ENCODE data around the gene GRAMD4. TPM values are rescaled to one million over a fixed set of nuclear protein-coding genes. Genes with fewer than 3 reads are reported as not detected.
A peak's percentile ranks its signal among the peaks of the same experiment; 100 is the strongest.
"Not testable (repeated sequence)": the region's sequence is repeated elsewhere in the genome, so short reads cannot be mapped to it uniquely, and the experiment has no call there.

Gene GRAMD4
- total RNA-seq, 1 donor from 2014 or later = 71.4 TPM

DNA sequence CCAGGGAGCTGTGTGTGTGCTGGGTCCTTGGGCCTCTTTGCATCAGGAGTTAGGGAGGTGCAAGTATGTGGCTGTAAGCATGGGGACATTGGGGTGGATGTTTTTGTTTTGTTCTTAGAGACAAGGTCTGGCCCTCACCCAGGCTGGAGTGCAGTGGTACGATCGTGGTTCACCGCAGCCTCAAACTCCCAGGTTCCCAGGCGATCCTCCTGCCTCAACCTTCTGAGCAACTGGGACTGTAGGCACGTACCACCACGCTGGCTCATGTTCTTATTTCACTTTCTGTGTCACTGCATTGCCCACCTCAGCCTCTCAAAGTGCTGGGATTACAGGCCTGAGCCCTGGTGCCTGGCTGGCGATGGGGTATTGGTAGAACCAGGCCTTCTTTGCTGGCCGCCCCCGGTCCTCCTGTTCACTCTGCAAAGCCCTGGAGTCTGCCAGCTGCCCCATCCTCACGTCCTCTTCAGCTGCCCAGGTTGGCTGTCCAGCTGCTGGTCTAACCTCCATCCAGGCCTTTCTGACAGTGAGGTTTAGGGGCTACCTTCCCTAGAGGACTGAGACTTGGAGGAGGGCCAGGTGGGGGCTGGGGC lies 851 bp upstream of the GRAMD4 start:
- ATAC-seq (no peak), DNase-seq (no peak)
- H3K9me3 ChIP-seq = no peaks in the 10 kb centered on the region
- H3K36me3 ChIP-seq = no peaks in the 10 kb centered on the region
- intact Hi-C loops (cut with DNase I) = no loop called here
- no peaks in the 10 kb centered on the region for H3K27me3 ChIP-seq
- no peak overlapping the region for H3K27ac ChIP-seq
- no peak overlapping the region for H3K4me3 ChIP-seq
- H3K4me1 ChIP-seq = peaks cover 14% of the 10 kb centered on the region
- TF ChIP-seq, protein P1, sequence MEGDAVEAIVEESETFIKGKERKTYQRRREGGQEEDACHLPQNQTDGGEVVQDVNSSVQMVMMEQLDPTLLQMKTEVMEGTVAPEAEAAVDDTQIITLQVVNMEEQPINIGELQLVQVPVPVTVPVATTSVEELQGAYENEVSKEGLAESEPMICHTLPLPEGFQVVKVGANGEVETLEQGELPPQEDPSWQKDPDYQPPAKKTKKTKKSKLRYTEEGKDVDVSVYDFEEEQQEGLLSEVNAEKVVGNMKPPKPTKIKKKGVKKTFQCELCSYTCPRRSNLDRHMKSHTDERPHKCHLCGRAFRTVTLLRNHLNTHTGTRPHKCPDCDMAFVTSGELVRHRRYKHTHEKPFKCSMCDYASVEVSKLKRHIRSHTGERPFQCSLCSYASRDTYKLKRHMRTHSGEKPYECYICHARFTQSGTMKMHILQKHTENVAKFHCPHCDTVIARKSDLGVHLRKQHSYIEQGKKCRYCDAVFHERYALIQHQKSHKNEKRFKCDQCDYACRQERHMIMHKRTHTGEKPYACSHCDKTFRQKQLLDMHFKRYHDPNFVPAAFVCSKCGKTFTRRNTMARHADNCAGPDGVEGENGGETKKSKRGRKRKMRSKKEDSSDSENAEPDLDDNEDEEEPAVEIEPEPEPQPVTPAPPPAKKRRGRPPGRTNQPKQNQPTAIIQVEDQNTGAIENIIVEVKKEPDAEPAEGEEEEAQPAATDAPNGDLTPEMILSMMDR (IDR thresholded peaks at IDR 0.05) = no peak

DNA sequence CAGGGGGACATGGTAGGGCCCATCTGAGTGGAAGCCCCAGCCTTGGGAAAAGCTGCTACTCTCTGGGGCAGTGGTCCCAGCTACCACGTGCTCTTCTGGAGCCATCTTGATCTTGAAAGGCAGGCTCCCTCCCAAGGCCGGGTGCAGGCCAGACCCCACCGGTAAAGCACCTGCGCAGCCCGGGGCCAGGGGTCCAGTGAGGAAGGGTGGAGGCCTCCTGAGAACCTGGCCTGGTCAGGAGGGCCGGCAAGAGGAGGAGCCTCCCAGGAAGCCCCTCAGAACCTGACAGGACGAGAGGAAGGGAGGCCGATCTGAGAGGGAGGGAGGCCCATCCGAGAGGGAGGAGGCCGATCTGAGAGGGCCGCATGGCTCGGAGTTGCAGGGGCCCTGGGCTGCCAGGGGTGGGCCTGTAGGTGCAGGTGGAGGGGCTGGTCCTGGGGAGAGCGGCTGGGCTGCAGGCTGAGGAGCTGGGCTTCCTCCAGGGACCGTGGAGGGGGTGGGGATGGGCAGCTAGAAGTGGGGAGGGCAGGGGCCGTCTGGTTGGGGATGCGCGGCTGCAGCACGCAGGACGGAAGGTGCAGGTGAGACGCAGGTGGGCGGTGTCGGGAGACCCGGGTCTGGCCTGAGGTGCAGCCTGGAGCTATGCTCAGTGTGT lies 529 bp downstream of the GRAMD4 start:
- TF ChIP-seq, protein P1 (IDR thresholded peaks at IDR 0.05) = no peak
- Histone ChIP-seq H3K4me3 (no peak overlapping the region), H3K9me3 (no peaks in the 10 kb centered on the region), H3K4me1 (peaks cover 14% of the 10 kb centered on the region), H3K36me3 (no peaks in the 10 kb centered on the region), H3K27me3 (no peaks in the 10 kb centered on the region), H3K27ac (no peak overlapping the region)
- ATAC-seq (no peak), DNase-seq (no peak)
- intact Hi-C loops (cut with DNase I) = no loop called here

DNA sequence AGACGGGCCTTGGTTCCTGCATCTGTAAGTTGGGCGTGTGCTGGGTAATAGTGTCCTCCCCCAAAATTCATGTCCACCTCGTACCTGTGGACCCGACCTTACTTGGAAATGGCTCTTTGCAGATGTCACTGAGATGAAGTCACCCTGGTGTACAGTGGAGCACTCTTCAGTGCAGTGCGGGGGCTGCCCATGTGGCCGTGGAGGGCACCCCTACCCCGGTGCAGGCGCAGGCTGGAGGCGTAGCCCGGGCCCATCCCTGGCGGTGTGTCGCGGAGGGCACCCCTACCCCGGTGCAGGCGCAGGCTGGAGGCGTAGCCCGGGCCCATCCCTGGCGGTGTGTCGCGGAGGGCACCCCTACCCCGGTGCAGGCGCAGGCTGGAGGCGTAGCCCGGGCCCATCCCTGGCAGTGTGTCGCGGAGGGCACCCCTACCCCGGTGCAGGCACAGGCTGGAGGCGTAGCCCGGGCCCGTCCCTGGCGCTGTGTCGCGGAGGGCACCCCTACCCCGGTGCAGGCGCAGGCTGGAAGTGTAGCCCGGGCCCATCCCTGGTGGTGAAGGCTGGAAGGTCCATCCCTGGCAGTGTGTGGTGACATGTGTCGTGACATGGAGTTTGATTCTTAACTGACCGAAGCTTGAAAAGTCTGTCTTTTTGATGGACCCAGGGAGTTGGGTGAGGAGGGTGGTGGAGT lies 1.2 kb downstream of the GRAMD4 start:
- intact Hi-C loops (cut with DNase I); H3K36me3 ChIP-seq; ATAC-seq; H3K27me3 ChIP-seq; H3K9me3 ChIP-seq; DNase-seq; H3K4me3 ChIP-seq; H3K27ac ChIP-seq: not testable (repeated sequence)
- H3K4me1 ChIP-seq = peaks cover 14% of the 10 kb centered on the region

DNA sequence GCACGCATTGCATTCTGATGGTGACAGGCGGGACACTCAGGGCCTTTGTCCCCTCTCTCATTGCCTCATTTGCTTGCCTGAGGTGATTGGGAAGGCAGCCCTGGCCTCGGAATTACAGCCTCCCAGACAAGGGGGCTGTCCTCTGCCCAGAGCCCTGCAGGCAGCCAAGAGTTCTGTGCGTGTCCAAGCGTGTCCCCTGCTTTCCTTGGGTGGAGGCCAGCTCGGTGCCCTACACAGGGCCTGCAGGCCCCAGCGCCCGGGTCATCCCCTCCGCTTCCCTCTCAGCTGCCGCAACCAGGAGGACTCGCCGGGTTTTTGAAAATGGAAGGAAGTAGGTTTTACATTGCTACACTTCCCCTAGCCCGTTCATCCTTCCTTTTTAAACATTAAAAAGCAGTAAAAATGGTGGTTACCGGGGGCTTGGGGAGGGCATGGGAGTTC lies 1.9 kb downstream of the GRAMD4 start:
- Histone ChIP-seq H3K4me1 (peaks cover 14% of the 10 kb centered on the region), H3K36me3 (no peaks in the 10 kb centered on the region), H3K27ac (peak overlapping the region; percentile 11), H3K9me3 (no peaks in the 10 kb centered on the region), H3K4me3 (no peak overlapping the region), H3K27me3 (no peaks in the 10 kb centered on the region)
- intact Hi-C loops (cut with DNase I) = no loop called here
- DNase-seq = no peak
- TF ChIP-seq, protein P1 (IDR thresholded peaks at IDR 0.05) = no peak
- peak; percentile 28 for ATAC-seq

DNA sequence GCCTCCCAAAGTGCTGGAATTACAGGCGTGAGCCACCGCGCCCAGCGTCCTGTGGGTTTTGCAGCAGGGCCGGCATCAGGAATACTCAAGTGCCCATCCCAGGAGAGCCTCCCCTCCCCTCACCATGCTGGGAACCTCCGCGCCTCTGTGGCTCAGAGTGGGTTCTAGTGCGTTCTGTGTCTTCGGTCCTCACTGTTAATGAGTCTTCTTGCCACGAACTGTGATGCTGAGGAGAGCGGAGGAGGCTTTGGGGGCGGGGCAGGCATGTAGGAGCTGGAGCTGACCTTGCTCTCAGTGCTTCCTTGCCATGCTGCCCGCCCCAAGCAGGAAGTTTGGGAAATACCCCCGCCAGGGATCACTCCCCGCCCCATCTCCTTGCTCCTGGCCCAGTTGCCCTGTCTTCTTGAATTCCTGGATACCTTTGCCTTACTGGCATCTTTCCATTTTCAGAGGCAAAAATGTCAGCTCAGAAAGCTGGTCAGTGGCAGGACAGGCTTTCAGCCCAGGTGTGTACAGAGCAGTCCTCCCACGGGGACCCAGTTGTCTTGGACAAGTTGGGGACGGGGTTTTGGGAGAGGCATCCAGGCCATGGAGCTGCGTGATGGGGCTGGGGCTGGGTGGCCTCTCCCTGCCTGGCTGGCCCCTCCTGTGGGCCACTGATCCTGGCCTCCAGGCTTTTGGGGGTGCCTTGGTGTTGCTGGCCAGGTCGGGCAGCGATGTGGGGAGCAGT lies 5.1 kb downstream of the GRAMD4 start:
- Histone ChIP-seq H3K27me3 (no peaks in the 10 kb centered on the region), H3K4me1 (no peaks in the 10 kb centered on the region), H3K27ac (no peak overlapping the region), H3K9me3 (no peaks in the 10 kb centered on the region), H3K36me3 (peaks cover 15% of the 10 kb centered on the region), H3K4me3 (no peak overlapping the region)
- ATAC-seq (no peak), DNase-seq (no peak)
- TF ChIP-seq, protein P1 (IDR thresholded peaks at IDR 0.05) = no peak
- intact Hi-C loops (cut with DNase I) = no loop called here

Measured in upper lobe of right lung (tissue), 1 donor.